Osteoblast (primary cell): ENCODE results near the gene RPN2. TPM values are rescaled to one million over a fixed set of nuclear protein-coding genes. Genes with fewer than 3 reads are reported as not detected.

ENCODE experiments used
- DNase-seq: peaks from one replicate; pipeline ENCODE4 v3.0.0; 2011; ENCODE audit warnings: low spot score, mixed read lengths; ENCODE audit not compliant: insufficient read length; ENCODE audit errors: missing footprints
- H2AFZ ChIP-seq: 2 replicates; pipeline ENCODE4 v1.6.0; 2011; ENCODE audit warnings: mild to moderate bottlenecking, low read length
- H3K27ac ChIP-seq: 2 replicates; pipeline ENCODE4 v1.5.1; 2011; ENCODE audit warnings: mild to moderate bottlenecking, low read depth, low read length, moderate library complexity
- H3K27me3 ChIP-seq: 2 replicates; pipeline ENCODE4 v1.6.0; 2012; ENCODE audit warnings: mild to moderate bottlenecking, control low read depth, inconsistent platforms, low read length, moderate library complexity; ENCODE audit not compliant: insufficient read depth
- H3K36me3 ChIP-seq: 2 replicates; pipeline ENCODE4 v1.5.1; 2011; ENCODE audit warnings: mild to moderate bottlenecking, low read length, control low read depth, moderate library complexity; ENCODE audit not compliant: insufficient read depth
- H3K4me1 ChIP-seq: 2 replicates; pipeline ENCODE4 v1.5.1; 2011; ENCODE audit warnings: mild to moderate bottlenecking, low read length, control low read depth, moderate library complexity; ENCODE audit not compliant: insufficient read depth
- H3K4me2 ChIP-seq: 2 replicates; pipeline ENCODE4 v1.6.0; 2011; ENCODE audit warnings: mild to moderate bottlenecking, low read length; ENCODE audit not compliant: insufficient read depth
- H3K4me3 ChIP-seq: fragments of 200-600 bp; sonication (generic); 3 replicates; pipeline ENCODE4 v1.5.1; 2012; ENCODE audit warnings: mild to moderate bottlenecking, low read length, inconsistent platforms; ENCODE audit not compliant: insufficient read depth
- H3K79me2 ChIP-seq: 2 replicates; pipeline ENCODE4 v1.6.0; 2012; ENCODE audit warnings: mild to moderate bottlenecking, low read length, control low read depth, inconsistent platforms; ENCODE audit not compliant: insufficient read depth
- H3K9me3 ChIP-seq: 2 replicates; pipeline ENCODE4 v1.5.1; 2011; ENCODE audit warnings: low read depth, low read length, control low read depth
- H4K20me1 ChIP-seq: 2 replicates; pipeline ENCODE4 v1.6.0; 2012; ENCODE audit warnings: mild to moderate bottlenecking, low read length, control low read depth; ENCODE audit not compliant: insufficient read depth
- CTCF ChIP-seq: IDR thresholded peaks from 2 replicates; pipeline ENCODE4 v1.5.1; 2011; ENCODE audit warnings: mild to moderate bottlenecking, low read depth, low read length, moderate library complexity; ENCODE audit errors: extremely low read depth
- total RNA-seq: library from RNA; depleted of rRNA; stranded (reverse); fragments of >200 nt; gene quantifications from 2 replicates; pipeline ENCODE4 v1.2.3, GENCODE V29; 2012

RPN2 gene
- total RNA-seq, 1 donor: 213 TPM

GRCh38 chr20:37163832-37164554 is 15.1 kb upstream of the RPN2 start:
- no peak overlapping the region for H2AFZ ChIP-seq
- H3K4me1 ChIP-seq: no peaks in the 10 kb centered on the region
- H3K27me3 ChIP-seq: peaks cover 5% of the 10 kb centered on the region
- TF ChIP-seq CTCF: no peak
- H3K79me2 ChIP-seq: no peaks in the 10 kb centered on the region
- no peaks in the 10 kb centered on the region for H3K9me3 ChIP-seq
- no peak for DNase-seq
- H3K4me2 ChIP-seq: no peak overlapping the region
- no peaks in the 10 kb centered on the region for H4K20me1 ChIP-seq
- no peak overlapping the region for H3K4me3 ChIP-seq
- H3K36me3 ChIP-seq: no peaks in the 10 kb centered on the region
- no peak overlapping the region for H3K27ac ChIP-seq

- Histone ChIP-seq H3K4me1 (no peaks in the 10 kb centered on the region), H3K4me3 (no peak overlapping the region), H3K27me3 (peaks cover 5% of the 10 kb centered on the region), H2AFZ (no peak overlapping the region), H3K27ac (no peak overlapping the region), H3K4me2 (no peak overlapping the region), H3K79me2 (no peaks in the 10 kb centered on the region), H4K20me1 (no peaks in the 10 kb centered on the region), H3K36me3 (no peaks in the 10 kb centered on the region), H3K9me3 (no peaks in the 10 kb centered on the region)
- TF ChIP-seq CTCF: no peak
- DNase-seq: no peak
These were observed 14.1 kb upstream of the RPN2 start for GRCh38 chr20:37165031-37165430.

- H3K79me2 ChIP-seq: no peaks in the 10 kb centered on the region
- no peak for DNase-seq
- no peaks in the 10 kb centered on the region for H4K20me1 ChIP-seq
- H3K27me3 ChIP-seq: peaks cover 4% of the 10 kb centered on the region
- H3K4me3 ChIP-seq: no peak overlapping the region
- no peak overlapping the region for H3K4me2 ChIP-seq
- no peak overlapping the region for H3K27ac ChIP-seq
- no peaks in the 10 kb centered on the region for H3K9me3 ChIP-seq
- H2AFZ ChIP-seq: no peak overlapping the region
- no peaks in the 10 kb centered on the region for H3K36me3 ChIP-seq
- TF ChIP-seq CTCF: no peak
- H3K4me1 ChIP-seq: no peaks in the 10 kb centered on the region
These were observed 12.3 kb upstream of the RPN2 start for GRCh38 chr20:37166867-37167266.

GRCh38 chr20:37172836-37173235 is 6.3 kb upstream of the RPN2 start:
- Histone ChIP-seq H3K4me2 (no peak overlapping the region), H3K79me2 (no peaks in the 10 kb centered on the region), H3K4me1 (no peaks in the 10 kb centered on the region), H3K9me3 (no peaks in the 10 kb centered on the region), H3K4me3 (no peak overlapping the region), H3K27me3 (no peaks in the 10 kb centered on the region), H4K20me1 (no peaks in the 10 kb centered on the region), H3K27ac (no peak overlapping the region), H3K36me3 (no peaks in the 10 kb centered on the region), H2AFZ (no peak overlapping the region)
- DNase-seq: no peak
- TF ChIP-seq CTCF: no peak
